Gastrocnemius medialis (tissue), 4 donors: ENCODE results near the gene DPM1. TPM values are rescaled to one million over a fixed set of nuclear protein-coding genes. Genes with fewer than 3 reads are reported as not detected.

Source experiments
- ATAC-seq, 2 donors: fragments of 150-250 bp; one replicate each; pipeline ENCODE4 v1.9.1; 2016
- DNase-seq, 2 donors: peaks; one replicate each; pipeline ENCODE4 v3.0.0-alpha.2; 2019
- H3K27ac ChIP-seq, 4 donors: fragments of 200-600 bp; sonication (generic); 1 replicate in 1 of 4; 2 replicates in 3 of 4; pipeline ENCODE4 v1.5.1; 2016 to 2018; ENCODE audit warnings: mild to moderate bottlenecking in 2 of 4, moderate library complexity in 1 of 4
- H3K27me3 ChIP-seq, 3 donors: fragments of 200-600 bp; sonication (generic) in 2 of 3; 1 replicate in 1 of 3; 2 replicates in 2 of 3; pipeline versions ENCODE4 v1.5.1 to v1.6.0; 2016 to 2019; ENCODE audit warnings: mild to moderate bottlenecking in 1 of 3, moderate library complexity in 1 of 3
- H3K36me3 ChIP-seq, 2 donors: fragments of 200-600 bp; sonication (generic) in 1 of 2; one replicate each; pipeline ENCODE4 v1.5.1; 2017 to 2018
- H3K4me1 ChIP-seq, 2 donors: fragments of 200-600 bp; sonication (generic) in 1 of 2; one replicate each; pipeline ENCODE4 v1.5.1; 2016 to 2017; ENCODE audit warnings: mild to moderate bottlenecking in 2 of 2
- H3K4me3 ChIP-seq, 4 donors: fragments of 200-600 bp; sonication (generic) in 3 of 4; 1 replicate in 1 of 4; 2 replicates in 3 of 4; pipeline ENCODE4 v1.5.1; 2016 to 2019; ENCODE audit warnings: mild to moderate bottlenecking in 2 of 4
- H3K9me3 ChIP-seq, 3 donors: fragments of 200-600 bp; sonication (generic) in 2 of 3; 1 replicate in 1 of 3; 2 replicates in 2 of 3; pipeline ENCODE4 v1.5.1; 2016 to 2019
- POLR2A ChIP-seq, 2 donors: fragments of 450-650 bp; IDR thresholded peaks; one replicate each; pipeline ENCODE4 v1.6.1; 2017; ENCODE audit warnings: antibody characterized with exemption in 2 of 2, mild to moderate bottlenecking in 2 of 2, moderate library complexity in 2 of 2
- in situ Hi-C, 4 donors: fragments of 200-750 bp; cut with MboI; loops; one replicate each; pipeline versions ENCODE4 v1.15.0 to v1.8.0; 2017; ENCODE audit warnings: low sequenced_read_pairs in 4 of 4
- intact Hi-C: fragments of 100-400 bp; cut with DNase I; formaldehyde crosslinking; loops from one replicate; pipeline ENCODE4 v1.15.1; 2023; ENCODE audit warnings: low total_unique reads
- total RNA-seq, 4 donors: library from RNA; depleted of rRNA; stranded (reverse); fragments of >200 nt; gene quantifications; one replicate each; pipeline versions ENCODE4 v1.1.0 to v1.2.3, GENCODE V29; 2016
- TF ChIP-seq, protein P1 (sequence below), 5 experiments: fragments of 450-650 bp in 3 of 5; fragments of 200-600 bp in 2 of 5; sonication (generic) in 2 of 5; IDR thresholded peaks in 4 of 5; conservative IDR thresholded peaks in 1 of 5; 1 replicate in 4 of 5; 2 replicates in 1 of 5; pipeline ENCODE4 v1.5.1; 2016 to 2019; ENCODE audit warnings: antibody characterized with exemption in 5 of 5, mild to moderate bottlenecking in 3 of 5, moderate library complexity in 3 of 5

DPM1 gene
- total RNA-seq, 4 donors from 2014 or later: 55.5 to 120 (median 73.7) TPM

DNA sequence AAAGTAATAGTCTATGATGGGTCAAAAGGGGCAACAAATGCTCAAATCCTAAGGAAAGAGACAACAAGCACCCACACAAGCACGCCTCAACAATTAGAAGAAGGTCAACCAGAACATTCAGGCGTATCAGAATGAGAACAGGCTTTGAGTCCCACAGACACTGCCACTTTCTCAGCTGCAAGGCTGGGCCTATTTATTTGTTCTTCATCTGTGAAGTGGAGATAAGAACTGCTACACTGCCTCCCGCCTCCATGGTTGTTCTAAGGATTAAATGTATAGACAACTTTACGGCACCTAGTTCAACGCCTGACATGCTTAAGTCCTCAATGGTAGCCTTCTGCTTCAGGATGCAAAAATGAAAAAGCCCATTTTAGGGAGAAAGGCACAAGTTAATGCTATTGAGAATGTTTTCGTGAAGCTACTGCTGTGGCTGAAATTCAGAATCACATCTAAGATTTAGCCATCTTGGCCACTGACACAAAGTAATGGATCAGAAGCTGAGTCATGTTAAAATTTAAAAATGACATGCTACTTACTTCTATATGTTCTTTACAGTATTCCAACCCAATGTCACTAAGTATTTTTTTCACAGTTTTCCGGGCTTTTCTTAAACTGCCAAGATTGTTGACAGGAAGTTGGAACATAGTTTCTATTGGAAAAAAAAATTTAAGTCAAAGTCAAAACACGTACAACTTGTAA, 54.8 kb downstream of the DPM1 start:
- Histone ChIP-seq H3K36me3 (peaks cover 0 to 24% of the 10 kb centered on the region in 2 donors), H3K4me3 (no peak overlapping the region), H3K27me3 (no peaks in the 10 kb centered on the region), H3K9me3 (no peaks in the 10 kb centered on the region), H3K4me1 (peaks cover 11 to 15% of the 10 kb centered on the region in 2 donors), H3K27ac (no peak overlapping the region)
- DNase-seq (no peak), ATAC-seq (no peak)
- intact Hi-C loops: no loop called here
- in situ Hi-C loops: no loop called here
- TF ChIP-seq, protein P1, sequence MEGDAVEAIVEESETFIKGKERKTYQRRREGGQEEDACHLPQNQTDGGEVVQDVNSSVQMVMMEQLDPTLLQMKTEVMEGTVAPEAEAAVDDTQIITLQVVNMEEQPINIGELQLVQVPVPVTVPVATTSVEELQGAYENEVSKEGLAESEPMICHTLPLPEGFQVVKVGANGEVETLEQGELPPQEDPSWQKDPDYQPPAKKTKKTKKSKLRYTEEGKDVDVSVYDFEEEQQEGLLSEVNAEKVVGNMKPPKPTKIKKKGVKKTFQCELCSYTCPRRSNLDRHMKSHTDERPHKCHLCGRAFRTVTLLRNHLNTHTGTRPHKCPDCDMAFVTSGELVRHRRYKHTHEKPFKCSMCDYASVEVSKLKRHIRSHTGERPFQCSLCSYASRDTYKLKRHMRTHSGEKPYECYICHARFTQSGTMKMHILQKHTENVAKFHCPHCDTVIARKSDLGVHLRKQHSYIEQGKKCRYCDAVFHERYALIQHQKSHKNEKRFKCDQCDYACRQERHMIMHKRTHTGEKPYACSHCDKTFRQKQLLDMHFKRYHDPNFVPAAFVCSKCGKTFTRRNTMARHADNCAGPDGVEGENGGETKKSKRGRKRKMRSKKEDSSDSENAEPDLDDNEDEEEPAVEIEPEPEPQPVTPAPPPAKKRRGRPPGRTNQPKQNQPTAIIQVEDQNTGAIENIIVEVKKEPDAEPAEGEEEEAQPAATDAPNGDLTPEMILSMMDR (IDR thresholded peaks at IDR 0.05 in 4 of 5, conservative IDR thresholded peaks at IDR 0.05 in 1 of 5): no peak
- TF ChIP-seq POLR2A (IDR thresholded peaks at IDR 0.05): no peak

- intact Hi-C loops: no loop called here
- DNase-seq (no peak), ATAC-seq (no peak)
- H3K27ac ChIP-seq: no peak overlapping the region
- peaks cover 11 to 15% of the 10 kb centered on the region in 2 donors for H3K4me1 ChIP-seq
- in situ Hi-C loops: no loop called here
- no peaks in the 10 kb centered on the region for H3K9me3 ChIP-seq
- peaks cover 0 to 34% of the 10 kb centered on the region in 2 donors for H3K36me3 ChIP-seq
- H3K27me3 ChIP-seq: no peaks in the 10 kb centered on the region
- no peak overlapping the region for H3K4me3 ChIP-seq
- TF ChIP-seq, protein P1 (IDR thresholded peaks at IDR 0.05 in 4 of 5, conservative IDR thresholded peaks at IDR 0.05 in 1 of 5): no peak
- no peak for TF ChIP-seq POLR2A (IDR thresholded peaks at IDR 0.05)
These were observed 57.0 kb downstream of the DPM1 start for GRCh38 chr20:50901301-50901700.

- in situ Hi-C loops: no loop called here
- H3K4me3 ChIP-seq: no peak overlapping the region
- no peak overlapping the region for H3K27ac ChIP-seq
- no peak for ATAC-seq
- intact Hi-C loops: no loop called here
- H3K4me1 ChIP-seq: peaks cover 11 to 13% of the 10 kb centered on the region in 2 donors
- peaks cover 0 to 40% of the 10 kb centered on the region in 2 donors for H3K36me3 ChIP-seq
- H3K27me3 ChIP-seq: no peaks in the 10 kb centered on the region
- no peak for DNase-seq
- TF ChIP-seq, protein P1 (IDR thresholded peaks at IDR 0.05 in 4 of 5, conservative IDR thresholded peaks at IDR 0.05 in 1 of 5): no peak
- TF ChIP-seq POLR2A (IDR thresholded peaks at IDR 0.05): no peak
- H3K9me3 ChIP-seq: no peaks in the 10 kb centered on the region
These were observed 58.1 kb downstream of the DPM1 start for GRCh38 chr20:50900261-50900660.

GRCh38 chr20:50898475-50898874, 59.9 kb downstream of the DPM1 start:
- no peak overlapping the region for H3K27ac ChIP-seq
- ATAC-seq (no peak), DNase-seq (no peak)
- H3K4me1 ChIP-seq: no peaks in the 10 kb centered on the region
- TF ChIP-seq, protein P1 (IDR thresholded peaks at IDR 0.05 in 4 of 5, conservative IDR thresholded peaks at IDR 0.05 in 1 of 5): no peak
- TF ChIP-seq POLR2A (IDR thresholded peaks at IDR 0.05): no peak
- intact Hi-C loops: no loop called here
- peaks cover 0 to 58% of the 10 kb centered on the region in 2 donors for H3K36me3 ChIP-seq
- H3K4me3 ChIP-seq: no peak overlapping the region
- H3K27me3 ChIP-seq: no peaks in the 10 kb centered on the region
- in situ Hi-C loops: no loop called here
- no peaks in the 10 kb centered on the region for H3K9me3 ChIP-seq
